K562 (cell line): ENCODE data around the gene ACSBG1. TPM values are rescaled to one million over a fixed set of nuclear protein-coding genes. Genes with fewer than 3 reads are reported as not detected.

Experiments used
- BDP1 ChIP-seq: IDR thresholded peaks from 3 replicates; pipeline ENCODE4 v1.6.1; 2011; ENCODE audit not compliant: insufficient read length, insufficient read depth
- CHAMP1 ChIP-seq: fragments of 450-650 bp; IDR thresholded peaks from 2 replicates; pipeline ENCODE4 v1.6.1; 2016; ENCODE audit warnings: mild to moderate bottlenecking
- MAFF ChIP-seq: IDR thresholded peaks from 2 replicates; pipeline ENCODE4 v1.6.1; 2012; ENCODE audit warnings: low read length, improper control_type of control experiment
- NFE2L1 ChIP-seq: fragments of 450-650 bp; IDR thresholded peaks from 2 replicates; pipeline ENCODE4 v1.6.1; 2016; ENCODE audit warnings: missing genetic modification characterization, low read depth, mild to moderate bottlenecking, missing compliant biosample characterization, moderate library complexity, borderline replicate concordance
- ZFPM2 ChIP-seq: fragments of 250-450 bp; sonication (Bioruptor Pico); IDR thresholded peaks from 2 replicates; pipeline ENCODE4 v1.5.1; 2022; ENCODE audit warnings: mild to moderate bottlenecking
- ZNF436 ChIP-seq: fragments of 250-450, 450-650 bp; sonication (Bioruptor Pico); formaldehyde crosslinking; IDR thresholded peaks from 2 replicates; pipeline ENCODE4 v1.7.0; 2020; ENCODE audit warnings: mild to moderate bottlenecking
- polyA plus RNA-seq, 8 experiments: library from polyadenylated mRNA; depleted of rRNA in 4 of 8; stranded (reverse) in 5 of 8; unstranded in 3 of 8; fragments of >200 nt; fragmentation: Nextera tagmentation in 2 of 8; fragmentation: Illumina TruSeq in 1 of 8; extraction: Ambion mirVana in 2 of 8; extraction: Trizol in 1 of 8; gene quantifications; 2 replicates each; pipeline versions ENCODE4 v1.2.1 to v1.2.3, GENCODE V29; 2011 to 2014; ENCODE audit warnings: inconsistent platforms in 1 of 8, missing spikeins in 1 of 8
- total RNA-seq, 7 experiments: library from RNA; depleted of rRNA in 6 of 7; stranded (reverse); fragments of >200 nt in 6 of 7; fragmentation: Illumina TruSeq in 2 of 7; extraction: Trizol in 2 of 7; gene quantifications; 2 replicates each; pipeline versions ENCODE4 v1.2.1 to v1.2.3, GENCODE V29; 2011 to 2021; ENCODE audit warnings: low replicate concordance in 1 of 7
- TF ChIP-seq, protein P1 (sequence below), 2 experiments: fragments of 450-650 bp in 1 of 2; sonication (generic) in 1 of 2; formaldehyde crosslinking in 1 of 2; IDR thresholded peaks; 2 replicates each; pipeline versions ENCODE4 v1.7.1 to v1.9.0; 2016 to 2022; ENCODE audit warnings: inconsistent platforms in 1 of 2, mild to moderate bottlenecking in 1 of 2, missing genetic modification reagents in 1 of 2

Gene ACSBG1
- total and polyA plus RNA-seq, 9 of the 15 experiments (the other 6 are each of a cell fraction or from before 2014, with no cell fraction given), result 0.36 to 6.4 (median 2.5) TPM

- TF ChIP-seq, protein P1, sequence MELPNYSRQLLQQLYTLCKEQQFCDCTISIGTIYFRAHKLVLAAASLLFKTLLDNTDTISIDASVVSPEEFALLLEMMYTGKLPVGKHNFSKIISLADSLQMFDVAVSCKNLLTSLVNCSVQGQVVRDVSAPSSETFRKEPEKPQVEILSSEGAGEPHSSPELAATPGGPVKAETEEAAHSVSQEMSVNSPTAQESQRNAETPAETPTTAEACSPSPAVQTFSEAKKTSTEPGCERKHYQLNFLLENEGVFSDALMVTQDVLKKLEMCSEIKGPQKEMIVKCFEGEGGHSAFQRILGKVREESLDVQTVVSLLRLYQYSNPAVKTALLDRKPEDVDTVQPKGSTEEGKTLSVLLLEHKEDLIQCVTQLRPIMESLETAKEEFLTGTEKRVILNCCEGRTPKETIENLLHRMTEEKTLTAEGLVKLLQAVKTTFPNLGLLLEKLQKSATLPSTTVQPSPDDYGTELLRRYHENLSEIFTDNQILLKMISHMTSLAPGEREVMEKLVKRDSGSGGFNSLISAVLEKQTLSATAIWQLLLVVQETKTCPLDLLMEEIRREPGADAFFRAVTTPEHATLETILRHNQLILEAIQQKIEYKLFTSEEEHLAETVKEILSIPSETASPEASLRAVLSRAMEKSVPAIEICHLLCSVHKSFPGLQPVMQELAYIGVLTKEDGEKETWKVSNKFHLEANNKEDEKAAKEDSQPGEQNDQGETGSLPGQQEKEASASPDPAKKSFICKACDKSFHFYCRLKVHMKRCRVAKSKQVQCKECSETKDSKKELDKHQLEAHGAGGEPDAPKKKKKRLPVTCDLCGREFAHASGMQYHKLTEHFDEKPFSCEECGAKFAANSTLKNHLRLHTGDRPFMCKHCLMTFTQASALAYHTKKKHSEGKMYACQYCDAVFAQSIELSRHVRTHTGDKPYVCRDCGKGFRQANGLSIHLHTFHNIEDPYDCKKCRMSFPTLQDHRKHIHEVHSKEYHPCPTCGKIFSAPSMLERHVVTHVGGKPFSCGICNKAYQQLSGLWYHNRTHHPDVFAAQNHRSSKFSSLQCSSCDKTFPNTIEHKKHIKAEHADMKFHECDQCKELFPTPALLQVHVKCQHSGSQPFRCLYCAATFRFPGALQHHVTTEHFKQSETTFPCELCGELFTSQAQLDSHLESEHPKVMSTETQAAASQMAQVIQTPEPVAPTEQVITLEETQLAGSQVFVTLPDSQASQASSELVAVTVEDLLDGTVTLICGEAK (IDR thresholded peaks at IDR 0.05), result peak; percentile 63
- TF ChIP-seq, protein P1 (CRISPR knock-in tag; IDR thresholded peaks at IDR 0.05), result no peak
- TF ChIP-seq ZNF436 (CRISPR knock-in tag) (no peak), ZFPM2 (CRISPR knock-in tag) (no peak), MAFF (no peak), BDP1 (no peak), CHAMP1 (no peak), NFE2L1 (tag) (no peak)
Observed at GRCh38 chr15:78131295-78132061, 102.9 kb downstream of the ACSBG1 start, which contains the start of gene CIB2 (continued).
